ENCODE results near the gene INA.

INA gene

DNA sequence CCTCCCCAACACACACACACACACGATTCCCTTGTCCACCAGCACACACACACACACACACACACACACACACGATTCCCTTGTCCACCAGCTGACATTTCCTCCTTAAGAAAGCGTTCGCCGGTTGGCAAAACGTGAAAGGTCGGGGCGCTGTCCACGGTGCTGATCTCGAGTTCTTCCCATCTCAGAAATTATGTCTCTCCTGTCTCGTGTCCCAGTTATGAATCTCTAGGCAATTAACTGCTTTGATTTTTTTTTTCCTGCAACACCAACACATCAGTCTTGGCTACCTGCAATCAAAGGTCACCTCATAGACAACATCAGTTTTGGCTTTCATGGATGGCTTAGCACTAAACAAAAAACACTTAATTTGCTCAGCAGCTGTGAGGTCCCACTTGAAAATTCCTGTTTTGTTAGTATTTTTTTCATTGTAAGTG lies 1.9 kb downstream of the INA start:
- Histone ChIP-seq H3K9me3 (ENCODE audit: insufficient read depth, low read depth, low read length) (no peaks in the 10 kb centered on the region), H3K27me3 (ENCODE audit: insufficient read depth, low read length, poor library complexity, severe bottlenecking) (no peaks in the 10 kb centered on the region), H3K4me2 (ENCODE audit: low read depth, low read length, poor library complexity, severe bottlenecking) (no peak overlapping the region), H3F3A (ENCODE audit: low read depth) (no peaks in the 10 kb centered on the region), H3K9ac (ENCODE audit: low read depth, low read length, poor library complexity, severe bottlenecking) (no peak overlapping the region), H3K9me2 (replicated peaks; ENCODE audit: low read depth, low read length) (no peaks in the 10 kb centered on the region), H3K79me2 (ENCODE audit: insufficient read depth, low read length) (no peaks in the 10 kb centered on the region), H3K36me3 (ENCODE audit: insufficient read depth, low read length) (no peaks in the 10 kb centered on the region), H3K4me1 (ENCODE audit: insufficient read depth, low read length, poor library complexity, severe bottlenecking) (no peaks in the 10 kb centered on the region), H2AFZ (ENCODE audit: low read length) (no peak overlapping the region), H3K4me3 (ENCODE audit: low read length, poor library complexity, severe bottlenecking) (no peak overlapping the region), H4K20me1 (ENCODE audit: insufficient read depth, low read length, poor library complexity, severe bottlenecking) (no peaks in the 10 kb centered on the region)
- TF ChIP-seq, protein P1, sequence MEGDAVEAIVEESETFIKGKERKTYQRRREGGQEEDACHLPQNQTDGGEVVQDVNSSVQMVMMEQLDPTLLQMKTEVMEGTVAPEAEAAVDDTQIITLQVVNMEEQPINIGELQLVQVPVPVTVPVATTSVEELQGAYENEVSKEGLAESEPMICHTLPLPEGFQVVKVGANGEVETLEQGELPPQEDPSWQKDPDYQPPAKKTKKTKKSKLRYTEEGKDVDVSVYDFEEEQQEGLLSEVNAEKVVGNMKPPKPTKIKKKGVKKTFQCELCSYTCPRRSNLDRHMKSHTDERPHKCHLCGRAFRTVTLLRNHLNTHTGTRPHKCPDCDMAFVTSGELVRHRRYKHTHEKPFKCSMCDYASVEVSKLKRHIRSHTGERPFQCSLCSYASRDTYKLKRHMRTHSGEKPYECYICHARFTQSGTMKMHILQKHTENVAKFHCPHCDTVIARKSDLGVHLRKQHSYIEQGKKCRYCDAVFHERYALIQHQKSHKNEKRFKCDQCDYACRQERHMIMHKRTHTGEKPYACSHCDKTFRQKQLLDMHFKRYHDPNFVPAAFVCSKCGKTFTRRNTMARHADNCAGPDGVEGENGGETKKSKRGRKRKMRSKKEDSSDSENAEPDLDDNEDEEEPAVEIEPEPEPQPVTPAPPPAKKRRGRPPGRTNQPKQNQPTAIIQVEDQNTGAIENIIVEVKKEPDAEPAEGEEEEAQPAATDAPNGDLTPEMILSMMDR (conservative IDR thresholded peaks at IDR 0.05; ENCODE audit: low read length) = no peak
- no peak for TF ChIP-seq EZH2phosphoT487 (IDR thresholded peaks at IDR 0.05; ENCODE audit: borderline replicate concordance)

DNA sequence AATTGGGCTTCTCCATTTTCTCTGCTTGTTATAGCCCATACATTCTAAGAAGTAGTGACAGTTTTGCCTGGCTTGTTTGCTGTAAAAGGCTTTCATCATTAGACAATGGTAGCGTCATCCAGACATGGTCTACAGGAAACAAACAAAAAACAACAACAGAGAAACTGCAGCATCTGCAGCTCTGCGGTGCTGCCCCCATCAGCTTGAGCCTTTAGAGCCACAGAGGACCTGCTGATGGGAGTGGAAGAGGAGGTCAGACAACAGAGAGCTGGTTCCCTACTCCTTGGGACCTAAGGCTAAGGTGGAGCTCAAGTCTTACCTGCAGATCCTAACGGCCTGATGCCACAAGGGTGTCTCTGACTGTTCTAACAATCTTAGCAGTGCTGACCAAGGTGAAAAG lies 3.1 kb downstream of the INA start:
- H3K4me3 ChIP-seq (ENCODE audit: low read length, poor library complexity, severe bottlenecking) = no peak overlapping the region
- H4K20me1 ChIP-seq (ENCODE audit: insufficient read depth, low read length, poor library complexity, severe bottlenecking) = no peaks in the 10 kb centered on the region
- no peak overlapping the region for H3K9ac ChIP-seq (ENCODE audit: low read depth, low read length, poor library complexity, severe bottlenecking)
- no peaks in the 10 kb centered on the region for H3K4me1 ChIP-seq (ENCODE audit: insufficient read depth, low read length, poor library complexity, severe bottlenecking)
- no peaks in the 10 kb centered on the region for H3K9me3 ChIP-seq (ENCODE audit: insufficient read depth, low read depth, low read length)
- no peaks in the 10 kb centered on the region for H3K79me2 ChIP-seq (ENCODE audit: insufficient read depth, low read length)
- no peaks in the 10 kb centered on the region for H3F3A ChIP-seq (ENCODE audit: low read depth)
- TF ChIP-seq, protein P1 (conservative IDR thresholded peaks at IDR 0.05; ENCODE audit: low read length) = no peak
- no peak for TF ChIP-seq EZH2phosphoT487 (IDR thresholded peaks at IDR 0.05; ENCODE audit: borderline replicate concordance)
- H3K27me3 ChIP-seq (ENCODE audit: insufficient read depth, low read length, poor library complexity, severe bottlenecking) = no peaks in the 10 kb centered on the region
- H3K4me2 ChIP-seq (ENCODE audit: low read depth, low read length, poor library complexity, severe bottlenecking) = no peak overlapping the region
- H3K9me2 ChIP-seq (replicated peaks; ENCODE audit: low read depth, low read length) = no peaks in the 10 kb centered on the region
- no peaks in the 10 kb centered on the region for H3K36me3 ChIP-seq (ENCODE audit: insufficient read depth, low read length)
- no peak overlapping the region for H2AFZ ChIP-seq (ENCODE audit: low read length)

DNA sequence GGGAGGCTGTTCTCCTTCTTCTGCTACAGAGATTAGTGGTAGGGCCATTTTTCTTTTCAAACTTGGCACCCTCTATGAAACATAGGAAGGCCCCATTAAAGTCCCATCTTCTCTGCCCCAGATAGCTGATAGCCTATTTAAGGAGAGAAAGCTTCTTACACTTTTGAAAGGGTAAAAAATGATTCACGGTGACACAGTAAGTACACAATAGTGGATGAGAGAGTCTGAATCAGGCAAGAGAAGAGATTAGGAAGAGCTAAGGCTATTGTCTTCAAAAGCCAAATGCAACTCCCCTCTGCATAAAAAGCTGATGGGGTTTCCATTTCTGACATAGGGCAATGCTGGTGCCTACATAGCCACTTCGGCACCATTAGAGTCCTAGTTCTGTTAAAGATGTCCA lies 3.6 kb downstream of the INA start:
- no peak for TF ChIP-seq EZH2phosphoT487 (IDR thresholded peaks at IDR 0.05; ENCODE audit: borderline replicate concordance)
- TF ChIP-seq, protein P1 (conservative IDR thresholded peaks at IDR 0.05; ENCODE audit: low read length) = no peak
- H4K20me1 ChIP-seq (ENCODE audit: insufficient read depth, low read length, poor library complexity, severe bottlenecking) = no peaks in the 10 kb centered on the region
- no peaks in the 10 kb centered on the region for H3K36me3 ChIP-seq (ENCODE audit: insufficient read depth, low read length)
- H2AFZ ChIP-seq (ENCODE audit: low read length) = no peak overlapping the region
- H3K4me1 ChIP-seq (ENCODE audit: insufficient read depth, low read length, poor library complexity, severe bottlenecking) = no peaks in the 10 kb centered on the region
- no peaks in the 10 kb centered on the region for H3F3A ChIP-seq (ENCODE audit: low read depth)
- H3K9me2 ChIP-seq (replicated peaks; ENCODE audit: low read depth, low read length) = no peaks in the 10 kb centered on the region
- no peak overlapping the region for H3K9ac ChIP-seq (ENCODE audit: low read depth, low read length, poor library complexity, severe bottlenecking)
- H3K9me3 ChIP-seq (ENCODE audit: insufficient read depth, low read depth, low read length) = no peaks in the 10 kb centered on the region
- H3K4me2 ChIP-seq (ENCODE audit: low read depth, low read length, poor library complexity, severe bottlenecking) = no peak overlapping the region
- no peak overlapping the region for H3K4me3 ChIP-seq (ENCODE audit: low read length, poor library complexity, severe bottlenecking)
- H3K79me2 ChIP-seq (ENCODE audit: insufficient read depth, low read length) = no peaks in the 10 kb centered on the region
- no peaks in the 10 kb centered on the region for H3K27me3 ChIP-seq (ENCODE audit: insufficient read depth, low read length, poor library complexity, severe bottlenecking)

Measured in Loucy (cell line).